ENCODE measurements around the gene CIC. TPM values are rescaled to one million over a fixed set of nuclear protein-coding genes. Genes with fewer than 3 reads are reported as not detected.

Gene CIC
- total RNA-seq (2022; extraction: Qiagen RNA extraction; ENCODE audit: low read depth) = 26.5 to 63.0 TPM (median 56.8 TPM) in 5 replicates

DNA sequence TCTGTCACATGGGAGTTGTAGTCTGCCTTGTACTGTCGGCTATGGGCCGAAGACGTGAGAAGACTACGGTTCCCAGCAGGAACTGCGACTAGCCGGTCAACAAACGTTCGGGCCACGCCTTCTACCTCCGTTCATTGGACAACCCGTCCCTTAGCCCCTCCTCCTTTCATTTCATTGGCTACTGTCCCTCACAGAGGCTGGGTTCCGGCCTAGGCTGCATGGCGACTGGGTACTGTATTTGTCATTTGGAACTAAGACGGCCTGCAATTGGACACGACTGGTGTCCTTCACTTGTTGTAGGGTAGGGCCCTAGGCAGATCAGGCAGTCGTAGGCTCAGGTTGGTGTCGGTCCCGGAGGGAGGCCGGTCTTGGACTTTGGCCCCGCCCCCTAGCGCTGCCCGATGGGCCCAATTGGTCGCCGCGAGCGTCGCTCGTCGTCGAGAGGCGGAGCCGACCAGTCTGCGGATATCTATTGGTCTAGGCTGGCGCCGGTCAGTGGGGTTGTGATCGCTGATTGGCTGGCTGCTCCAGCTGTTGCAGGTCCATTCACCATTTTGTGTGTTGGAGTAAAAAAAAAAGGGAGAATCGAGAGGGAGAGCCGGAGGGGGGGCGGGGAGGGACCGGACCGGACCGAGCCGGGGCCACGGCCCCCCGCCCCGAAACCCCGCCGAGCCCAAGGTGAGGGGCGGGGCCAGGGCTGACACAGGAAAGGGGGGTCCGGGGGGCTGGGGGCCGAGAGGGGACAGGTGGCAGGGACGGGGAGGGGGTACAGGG is at the start of gene CIC:
CIC (plus strand) TSS at position 549 of the 774 bp plus-strand sequence. CDS start 2,532 bp downstream, outside the sequence.

GRCh38 chr19:42219812-42220750 is 49.0 kb upstream of the CIC start, which contains the start of gene ZNF526:
ZNF526 (plus strand) TSS chr19:42220312; CDS start chr19:42224404, 4,092 bp downstream.

GRCh38 chr19:42242512-42243409 is 26.3 kb upstream of the CIC start, which contains the start of gene GSK3A:
GSK3A (minus strand) TSS chr19:42242602; CDS start chr19:42242465, 137 bp downstream.

GRCh38 chr19:42254850-42255765 is 13.9 kb upstream of the CIC start, which contains the start of gene ERF:
ERF (minus strand) TSS chr19:42255128; CDS start chr19:42254999, 129 bp downstream.

DNA sequence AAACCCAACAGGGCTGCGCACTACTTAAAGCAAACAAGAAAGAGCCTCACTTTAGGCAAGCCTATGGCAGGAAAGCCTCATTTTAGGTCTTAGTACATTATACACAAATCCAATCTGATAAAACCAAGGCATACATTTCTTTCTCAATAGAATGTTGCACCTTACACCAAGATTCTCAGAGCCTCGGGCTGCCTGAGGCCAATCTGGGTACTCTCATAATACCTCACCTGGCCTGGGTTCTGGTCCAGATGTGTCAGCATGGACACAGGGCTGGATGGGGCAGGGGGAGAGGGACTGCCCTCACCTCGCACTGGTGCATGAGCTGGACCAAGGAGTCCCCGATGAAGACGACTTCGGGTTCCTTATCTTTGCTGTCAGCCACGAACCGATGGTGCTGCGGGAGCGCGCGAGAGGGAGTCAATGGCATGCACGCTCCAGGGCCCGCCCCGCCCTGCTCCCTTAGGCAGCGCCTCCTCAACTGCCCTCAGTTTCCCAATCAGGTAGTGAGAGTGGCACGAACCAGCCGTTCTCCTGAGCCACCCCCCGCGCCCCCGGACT is 32.7 kb downstream of the CIC start, which contains the start of gene PRR19:
PRR19 (plus strand) TSS at position 487 of the 558 bp plus-strand sequence. CDS start 7,453 bp downstream, outside the sequence.

GRCh38 chr19:42313096-42313839 is 44.2 kb downstream of the CIC start, which contains the start of gene TMEM145:
TMEM145 (plus strand) TSS chr19:42313309; CDS start chr19:42313377, 68 bp downstream.

DNA sequence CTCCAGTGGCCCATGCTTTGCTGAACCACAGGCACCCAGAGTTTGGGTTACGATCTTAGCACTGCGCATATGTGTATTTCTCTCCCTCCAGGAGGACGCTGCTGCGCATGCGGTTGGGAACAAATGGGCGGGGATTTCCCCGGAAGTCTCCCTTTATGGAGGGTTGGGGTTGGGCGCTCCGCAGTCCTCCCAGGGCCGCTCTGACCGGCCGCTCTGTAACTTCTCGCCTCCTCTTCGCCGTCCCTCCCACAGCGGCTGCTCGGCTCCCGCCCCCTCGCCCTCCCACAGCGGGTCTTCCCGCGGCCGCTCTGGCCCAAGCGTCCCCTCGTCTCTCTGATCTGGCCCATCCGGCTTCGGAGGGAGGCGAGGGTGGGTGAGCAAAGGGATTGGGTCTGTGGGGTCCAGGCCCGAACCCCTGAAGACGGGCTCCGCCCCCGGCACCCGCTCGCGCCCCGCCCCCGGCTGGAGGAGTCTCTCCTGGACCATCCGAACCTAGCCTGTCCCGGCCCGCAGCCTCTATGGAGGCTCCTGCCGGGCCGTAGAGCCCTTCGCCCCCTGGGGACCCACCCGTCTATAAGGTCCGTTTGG is 56.4 kb downstream of the CIC start, which contains the start of gene MEGF8:
MEGF8 (plus strand) TSS at position 328 of the 588 bp plus-strand sequence. CDS start 609 bp downstream, outside the sequence.

Other genes starting within 250 kb of the CIC start
- gene GRIK5, start 199.0 kb upstream of the CIC start, total RNA-seq (2022; extraction: Qiagen RNA extraction; ENCODE audit: low read depth) = 0.21 to 1.0 TPM (median 0.60 TPM) in 5 replicates
- gene ZNF574, start 193.1 kb upstream of the CIC start, total RNA-seq (2022; extraction: Qiagen RNA extraction; ENCODE audit: low read depth) = 21.8 to 39.4 TPM (median 36.5 TPM) in 5 replicates
- gene POU2F2, start 136.8 kb upstream of the CIC start, total RNA-seq (2022; extraction: Qiagen RNA extraction; ENCODE audit: low read depth) = 0.14 to 1.2 TPM (median 0.41 TPM) in 5 replicates
- gene DEDD2, start 51.6 kb upstream of the CIC start, total RNA-seq (2022; extraction: Qiagen RNA extraction; ENCODE audit: low read depth) = 43.1 to 88.7 TPM (median 75.9 TPM) in 5 replicates
- gene ZNF526, start 48.9 kb upstream of the CIC start, total RNA-seq (2022; extraction: Qiagen RNA extraction; ENCODE audit: low read depth) = 13.2 to 22.4 TPM (median 19.7 TPM) in 5 replicates
- gene GSK3A, start 26.6 kb upstream of the CIC start, total RNA-seq (2022; extraction: Qiagen RNA extraction; ENCODE audit: low read depth) = 99.0 to 169 TPM (median 161 TPM) in 5 replicates
- gene ERF, start 14.1 kb upstream of the CIC start, total RNA-seq (2022; extraction: Qiagen RNA extraction; ENCODE audit: low read depth) = 110 to 131 TPM (median 125 TPM) in 5 replicates
- 3.5 to 4.9 TPM (median 3.7 TPM) in 5 replicates for gene PRR19, start 32.9 kb downstream of the CIC start, total RNA-seq (2022; extraction: Qiagen RNA extraction; ENCODE audit: low read depth)
- 111 to 154 TPM (median 141 TPM) in 5 replicates for gene PAFAH1B3, start 33.4 kb downstream of the CIC start, total RNA-seq (2022; extraction: Qiagen RNA extraction; ENCODE audit: low read depth)
- 2.5 to 3.9 TPM (median 3.2 TPM) in 5 replicates for gene TMEM145, start 44.1 kb downstream of the CIC start, total RNA-seq (2022; extraction: Qiagen RNA extraction; ENCODE audit: low read depth)
- gene MEGF8, start 56.4 kb downstream of the CIC start, total RNA-seq (2022; extraction: Qiagen RNA extraction; ENCODE audit: low read depth) = 17.9 to 30.2 TPM (median 26.0 TPM) in 5 replicates
- gene CNFN, start 121.0 kb downstream of the CIC start, total RNA-seq (2022; extraction: Qiagen RNA extraction; ENCODE audit: low read depth) = 35.4 to 51.0 TPM (median 43.8 TPM) in 5 replicates
- 1.3 to 3.0 TPM (median 2.0 TPM) in 5 replicates for gene LIPE, start 158.1 kb downstream of the CIC start, total RNA-seq (2022; extraction: Qiagen RNA extraction; ENCODE audit: low read depth)
- gene CXCL17, start 173.7 kb downstream of the CIC start, total RNA-seq (2022; extraction: Qiagen RNA extraction; ENCODE audit: low read depth) = 0.39 TPM in 1 of 5 replicates, not detected in the others